OCI-LY7 (cell line): ENCODE data around the gene MAPK8IP1.

Experiments used
- EZH2phosphoT487 ChIP-seq: fragments of 200-600 bp; sonication (generic); IDR thresholded peaks from 2 replicates; pipeline ENCODE4 v1.6.1; 2018; ENCODE audit warnings: low read depth, borderline replicate concordance, mild to moderate bottlenecking, mixed run types, antibody characterized with exemption, low read length, moderate library complexity, mixed read lengths
- TF ChIP-seq, protein P1 (sequence below): fragments of 200-600 bp; sonication (generic); conservative IDR thresholded peaks from 2 replicates; pipeline ENCODE4 v1.5.1; 2014; ENCODE audit warnings: mild to moderate bottlenecking, antibody characterized with exemption, low read length, moderate library complexity, mixed read lengths

GRCh38 chr11:45936511-45937054 lies 51.1 kb downstream of the MAPK8IP1 start:
- TF ChIP-seq, protein P1, sequence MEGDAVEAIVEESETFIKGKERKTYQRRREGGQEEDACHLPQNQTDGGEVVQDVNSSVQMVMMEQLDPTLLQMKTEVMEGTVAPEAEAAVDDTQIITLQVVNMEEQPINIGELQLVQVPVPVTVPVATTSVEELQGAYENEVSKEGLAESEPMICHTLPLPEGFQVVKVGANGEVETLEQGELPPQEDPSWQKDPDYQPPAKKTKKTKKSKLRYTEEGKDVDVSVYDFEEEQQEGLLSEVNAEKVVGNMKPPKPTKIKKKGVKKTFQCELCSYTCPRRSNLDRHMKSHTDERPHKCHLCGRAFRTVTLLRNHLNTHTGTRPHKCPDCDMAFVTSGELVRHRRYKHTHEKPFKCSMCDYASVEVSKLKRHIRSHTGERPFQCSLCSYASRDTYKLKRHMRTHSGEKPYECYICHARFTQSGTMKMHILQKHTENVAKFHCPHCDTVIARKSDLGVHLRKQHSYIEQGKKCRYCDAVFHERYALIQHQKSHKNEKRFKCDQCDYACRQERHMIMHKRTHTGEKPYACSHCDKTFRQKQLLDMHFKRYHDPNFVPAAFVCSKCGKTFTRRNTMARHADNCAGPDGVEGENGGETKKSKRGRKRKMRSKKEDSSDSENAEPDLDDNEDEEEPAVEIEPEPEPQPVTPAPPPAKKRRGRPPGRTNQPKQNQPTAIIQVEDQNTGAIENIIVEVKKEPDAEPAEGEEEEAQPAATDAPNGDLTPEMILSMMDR = no peak
- no peak for TF ChIP-seq EZH2phosphoT487
